ENCODE results near the gene DYNLL1. TPM values are rescaled to one million over a fixed set of nuclear protein-coding genes. Genes with fewer than 3 reads are reported as not detected.

DYNLL1 gene
- total RNA-seq, 1 donor from 2014 or later, result 417 TPM

Other genes with a start within 250 kb of the DYNLL1 start
- gene PXN, start 230.4 kb upstream of the DYNLL1 start, total RNA-seq, result 38.4 and 63.1 TPM in 2 replicates
- gene RNU4-2, start 204.2 kb upstream of the DYNLL1 start, total RNA-seq, result under 0.01 TPM in 2 replicates
- under 0.01 TPM in 2 replicates for gene RNU4-1, start 202.9 kb upstream of the DYNLL1 start, total RNA-seq
- 1.0 and 2.4 TPM in 2 replicates for gene SIRT4, start 193.8 kb upstream of the DYNLL1 start, total RNA-seq
- gene PLA2G1B, start 168.3 kb upstream of the DYNLL1 start, total RNA-seq, result not detected in 2 replicates
- 0.15 TPM in 1 of 2 replicates, not detected in the other for gene MSI1, start 126.9 kb upstream of the DYNLL1 start, total RNA-seq
- 413 and 865 TPM in 2 replicates for gene COX6A1, start 58.0 kb upstream of the DYNLL1 start, total RNA-seq
- 25.5 and 35.4 TPM in 2 replicates for gene TRIAP1, start 49.7 kb upstream of the DYNLL1 start, total RNA-seq
- 30.9 and 32.0 TPM in 2 replicates for gene GATC, start 49.7 kb upstream of the DYNLL1 start, total RNA-seq
- 190 and 199 TPM in 2 replicates for gene SRSF9, start 26.4 kb upstream of the DYNLL1 start, total RNA-seq
- 46.6 and 50.0 TPM in 2 replicates for gene COQ5, start 33.0 kb downstream of the DYNLL1 start, total RNA-seq
- gene RNF10, start 38.2 kb downstream of the DYNLL1 start, total RNA-seq, result 84.7 and 491 TPM in 2 replicates
- 40.3 and 49.2 TPM in 2 replicates for gene POP5, start 85.3 kb downstream of the DYNLL1 start, total RNA-seq
- gene CABP1, start 144.5 kb downstream of the DYNLL1 start, total RNA-seq, result not detected in 2 replicates
- gene MLEC, start 191.0 kb downstream of the DYNLL1 start, total RNA-seq, result 137 and 146 TPM in 2 replicates
- gene UNC119B, start 214.3 kb downstream of the DYNLL1 start, total RNA-seq, result 16.8 and 68.2 TPM in 2 replicates
- gene ACADS, start 229.7 kb downstream of the DYNLL1 start, total RNA-seq, result 28.0 and 36.5 TPM in 2 replicates